ENCODE measurements around the gene D2HGDH.
A peak's percentile ranks its signal among the peaks of the same experiment; 100 is the strongest.
"Not testable (repeated sequence)": the region's sequence is repeated elsewhere in the genome, so short reads cannot be mapped to it uniquely, and the experiment has no call there.

Gene D2HGDH

GRCh38 chr2:241733391-241734207, 831 bp upstream of the D2HGDH start:
- no peak for FAIRE-seq
- no peak for DNase-seq (ENCODE audit: insufficient read length, low spot score)
- TF ChIP-seq POLR2A (IDR thresholded peaks at IDR 0.05; ENCODE audit: low read depth, low read length), result no peak

- DNase-seq (ENCODE audit: insufficient read length, low spot score) (peak; percentile 89), FAIRE-seq (no peak)
- TF ChIP-seq POLR2A (IDR thresholded peaks at IDR 0.05; ENCODE audit: low read depth, low read length), result no peak
These were observed 293 bp upstream of the D2HGDH start for GRCh38 chr2:241734208-241734466.

- no peak for DNase-seq (ENCODE audit: insufficient read length, low spot score)
- TF ChIP-seq POLR2A (IDR thresholded peaks at IDR 0.05; ENCODE audit: low read depth, low read length), result no peak
- FAIRE-seq, result no peak
These were observed 1.7 kb downstream of the D2HGDH start for GRCh38 chr2:241736111-241736510.

- DNase-seq (ENCODE audit: insufficient read length, low spot score) (no peak), FAIRE-seq (no peak)
- no peak for TF ChIP-seq POLR2A (IDR thresholded peaks at IDR 0.05; ENCODE audit: low read depth, low read length)
These were observed 3.7 kb downstream of the D2HGDH start for GRCh38 chr2:241738040-241738686.

GRCh38 chr2:241739177-241739576, 4.7 kb downstream of the D2HGDH start:
- DNase-seq (ENCODE audit: insufficient read length, low spot score), result no peak
- no peak for FAIRE-seq
- no peak for TF ChIP-seq POLR2A (IDR thresholded peaks at IDR 0.05; ENCODE audit: low read depth, low read length)

GRCh38 chr2:241739651-241740050, 5.2 kb downstream of the D2HGDH start:
- FAIRE-seq, result peak; percentile 30
- peak; percentile 74 for DNase-seq (ENCODE audit: insufficient read length, low spot score)
- no peak for TF ChIP-seq POLR2A (IDR thresholded peaks at IDR 0.05; ENCODE audit: low read depth, low read length)

- FAIRE-seq (peak; percentile 72), DNase-seq (ENCODE audit: insufficient read length, low spot score) (peak; percentile 85)
- no peak for TF ChIP-seq POLR2A (IDR thresholded peaks at IDR 0.05; ENCODE audit: low read depth, low read length)
These were observed 6.6 kb downstream of the D2HGDH start for GRCh38 chr2:241741016-241741415.

GRCh38 chr2:241742320-241742939, 8.0 kb downstream of the D2HGDH start:
- FAIRE-seq (no peak), DNase-seq (ENCODE audit: insufficient read length, low spot score) (no peak)
- no peak for TF ChIP-seq POLR2A (IDR thresholded peaks at IDR 0.05; ENCODE audit: low read depth, low read length)

GRCh38 chr2:241743008-241743407, 8.6 kb downstream of the D2HGDH start:
- DNase-seq (ENCODE audit: insufficient read length, low spot score), result not testable (repeated sequence)

GRCh38 chr2:241743620-241744019, 9.2 kb downstream of the D2HGDH start:
- TF ChIP-seq POLR2A (IDR thresholded peaks at IDR 0.05; ENCODE audit: low read depth, low read length), result no peak
- DNase-seq (ENCODE audit: insufficient read length, low spot score) (no peak), FAIRE-seq (no peak)

More at GRCh38 chr2:241743008-241743407, 8.6 kb downstream of the D2HGDH start:
- FAIRE-seq, result not testable (repeated sequence)

GRCh38 chr2:241744028-241744754, 9.8 kb downstream of the D2HGDH start:
- no peak for DNase-seq (ENCODE audit: insufficient read length, low spot score)
- FAIRE-seq, result no peak
- TF ChIP-seq POLR2A (IDR thresholded peaks at IDR 0.05; ENCODE audit: low read depth, low read length), result no peak

- DNase-seq (ENCODE audit: insufficient read length, low spot score) (no peak), FAIRE-seq (no peak)
- TF ChIP-seq POLR2A (IDR thresholded peaks at IDR 0.05; ENCODE audit: low read depth, low read length), result no peak
These were observed 10.8 kb downstream of the D2HGDH start for GRCh38 chr2:241745276-241745675.

- DNase-seq (ENCODE audit: insufficient read length, low spot score) (no peak), FAIRE-seq (no peak)
- no peak for TF ChIP-seq POLR2A (IDR thresholded peaks at IDR 0.05; ENCODE audit: low read depth, low read length)
These were observed 11.7 kb downstream of the D2HGDH start for GRCh38 chr2:241746084-241746483.
